Gastrocnemius medialis (tissue), 4 donors: ENCODE data around the gene SLK.

Experiments
- POLR2A ChIP-seq, 2 donors: fragments of 450-650 bp; IDR thresholded peaks; one replicate each; pipeline ENCODE4 v1.6.1; 2017; ENCODE audit warnings: antibody characterized with exemption in 2 of 2, mild to moderate bottlenecking in 2 of 2, moderate library complexity in 2 of 2
- TF ChIP-seq, protein P1 (sequence below), 5 experiments: fragments of 450-650 bp in 3 of 5; fragments of 200-600 bp in 2 of 5; sonication (generic) in 2 of 5; IDR thresholded peaks in 4 of 5; conservative IDR thresholded peaks in 1 of 5; 1 replicate in 4 of 5; 2 replicates in 1 of 5; pipeline ENCODE4 v1.5.1; 2016 to 2019; ENCODE audit warnings: antibody characterized with exemption in 5 of 5, mild to moderate bottlenecking in 3 of 5, moderate library complexity in 3 of 5

DNA sequence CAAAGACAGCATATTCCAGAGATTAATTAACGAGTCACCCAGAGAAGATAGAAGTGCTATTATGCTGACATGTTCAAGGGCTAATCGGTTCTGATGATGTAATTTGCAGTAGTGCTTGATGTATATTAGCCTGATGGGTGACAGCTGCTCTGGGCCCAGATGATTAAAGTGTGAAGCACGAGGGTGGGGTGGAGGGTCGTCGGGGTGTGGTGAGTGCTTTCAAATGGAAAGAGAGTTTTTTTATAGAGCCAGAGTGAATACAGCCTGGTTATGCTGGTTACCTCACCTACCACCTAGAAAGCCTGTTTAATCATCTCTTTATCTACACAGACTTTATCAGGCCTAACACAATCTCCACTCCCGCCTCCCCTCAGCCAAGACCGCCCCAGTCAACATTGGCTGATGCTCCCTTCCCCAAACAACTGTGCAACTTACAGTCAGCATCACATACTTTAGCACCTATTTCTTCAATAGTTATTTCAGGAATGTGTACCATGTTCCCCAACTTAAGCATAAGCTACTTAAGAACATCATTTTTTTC, 37.5 kb upstream of the SLK start:
- TF ChIP-seq, protein P1, sequence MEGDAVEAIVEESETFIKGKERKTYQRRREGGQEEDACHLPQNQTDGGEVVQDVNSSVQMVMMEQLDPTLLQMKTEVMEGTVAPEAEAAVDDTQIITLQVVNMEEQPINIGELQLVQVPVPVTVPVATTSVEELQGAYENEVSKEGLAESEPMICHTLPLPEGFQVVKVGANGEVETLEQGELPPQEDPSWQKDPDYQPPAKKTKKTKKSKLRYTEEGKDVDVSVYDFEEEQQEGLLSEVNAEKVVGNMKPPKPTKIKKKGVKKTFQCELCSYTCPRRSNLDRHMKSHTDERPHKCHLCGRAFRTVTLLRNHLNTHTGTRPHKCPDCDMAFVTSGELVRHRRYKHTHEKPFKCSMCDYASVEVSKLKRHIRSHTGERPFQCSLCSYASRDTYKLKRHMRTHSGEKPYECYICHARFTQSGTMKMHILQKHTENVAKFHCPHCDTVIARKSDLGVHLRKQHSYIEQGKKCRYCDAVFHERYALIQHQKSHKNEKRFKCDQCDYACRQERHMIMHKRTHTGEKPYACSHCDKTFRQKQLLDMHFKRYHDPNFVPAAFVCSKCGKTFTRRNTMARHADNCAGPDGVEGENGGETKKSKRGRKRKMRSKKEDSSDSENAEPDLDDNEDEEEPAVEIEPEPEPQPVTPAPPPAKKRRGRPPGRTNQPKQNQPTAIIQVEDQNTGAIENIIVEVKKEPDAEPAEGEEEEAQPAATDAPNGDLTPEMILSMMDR (IDR thresholded peaks at IDR 0.05 in 4 of 5, conservative IDR thresholded peaks at IDR 0.05 in 1 of 5) = no peak
- TF ChIP-seq POLR2A (IDR thresholded peaks at IDR 0.05) = no peak
